NCI-H748 (cell line): ENCODE measurements around the gene SATL1.
"Not testable (repeated sequence)": the region's sequence is repeated elsewhere in the genome, so short reads cannot be mapped to it uniquely, and the experiment has no call there.

Experiments used
- DNase-seq: peaks from one replicate; lab custom pipeline; 2025; ENCODE audit not compliant: unreplicated experiment; lab: John Stamatoyannopoulos, UW

Gene SATL1

DNA sequence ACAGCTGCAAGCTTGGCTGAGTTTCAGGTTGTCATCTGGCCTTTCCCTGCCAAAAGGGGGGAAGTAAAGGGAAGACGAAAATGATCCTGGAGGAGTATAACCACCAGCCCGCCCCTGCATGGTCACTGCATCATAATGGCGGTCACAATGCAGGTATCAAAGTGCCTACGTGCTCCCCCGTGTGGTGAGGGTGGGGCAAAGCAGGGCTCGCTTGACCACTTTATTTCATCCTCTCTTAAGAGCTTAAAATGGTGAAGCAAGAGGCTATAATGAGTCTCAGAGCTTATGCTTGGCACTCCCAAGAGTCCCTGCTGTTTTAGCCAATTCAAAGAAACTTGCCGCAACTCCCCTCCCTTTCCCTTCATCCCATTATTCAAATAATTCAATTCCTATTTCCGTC, 134.3 kb downstream of the SATL1 start:
- DNase-seq: no peak

DNA sequence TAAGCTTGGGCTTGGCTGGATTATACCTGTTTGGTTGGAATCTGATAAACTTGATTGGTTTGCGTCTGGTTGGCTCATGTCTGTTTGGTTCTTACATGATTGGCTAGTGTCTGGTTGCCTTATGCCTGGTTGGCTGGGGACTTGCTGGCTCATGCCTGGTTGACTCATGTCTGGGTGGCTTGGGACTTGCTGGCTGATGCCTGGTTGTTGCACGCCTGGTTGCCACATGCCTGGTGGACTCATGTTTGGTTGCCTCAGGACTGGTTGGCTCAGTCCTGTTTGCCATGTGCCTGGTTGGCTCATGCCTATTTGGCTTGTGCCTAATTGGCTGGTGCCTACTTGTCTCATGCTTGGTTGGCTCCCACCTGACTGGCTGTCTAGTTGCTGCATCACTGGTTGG, 135.4 kb downstream of the SATL1 start:
- DNase-seq: no peak

DNA sequence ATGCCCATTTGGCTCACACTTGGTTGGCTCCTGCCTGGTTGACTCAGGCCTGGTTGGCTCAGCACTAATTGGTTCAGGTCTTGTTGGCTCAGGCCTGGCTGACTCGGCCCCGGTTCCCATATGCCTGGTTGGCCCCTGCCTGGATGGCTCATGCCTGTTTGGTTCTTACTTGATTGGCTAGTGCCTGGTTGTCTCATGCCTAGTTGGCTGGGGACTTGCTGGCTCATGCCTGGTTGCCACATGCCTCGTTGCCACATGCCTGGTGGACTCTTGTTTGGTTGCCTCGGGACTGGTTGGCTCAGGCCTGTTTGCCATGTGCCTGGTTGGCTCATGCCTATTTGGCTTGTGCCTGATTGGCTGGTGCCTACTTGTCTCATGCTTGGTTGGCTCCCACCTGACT, 136.2 kb downstream of the SATL1 start:
- no peak for DNase-seq

DNA sequence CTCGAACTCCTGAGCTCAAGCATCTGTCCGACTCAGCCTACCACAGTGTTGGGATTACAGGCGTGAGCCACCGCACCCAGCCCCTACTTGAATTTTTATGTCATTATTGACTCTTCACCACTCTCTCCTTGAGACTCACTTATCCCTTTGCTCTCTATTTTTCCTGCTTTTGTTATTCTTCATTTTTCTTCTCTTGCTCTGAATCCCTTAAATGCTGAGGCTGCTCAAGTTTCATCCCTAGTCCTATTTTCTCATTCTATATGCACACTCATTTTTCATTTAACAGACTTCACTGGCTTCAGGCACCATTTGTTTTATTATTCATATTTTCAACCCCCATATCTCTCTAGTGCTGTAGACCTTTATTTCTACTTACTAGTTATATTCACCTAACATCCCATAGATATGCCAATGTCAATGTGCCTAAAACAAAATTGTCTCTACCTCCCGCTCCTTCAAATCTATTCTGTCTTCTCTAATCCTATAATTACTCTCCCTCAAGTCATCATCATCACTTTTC, 154.2 kb downstream of the SATL1 start:
- no peak for DNase-seq

DNA sequence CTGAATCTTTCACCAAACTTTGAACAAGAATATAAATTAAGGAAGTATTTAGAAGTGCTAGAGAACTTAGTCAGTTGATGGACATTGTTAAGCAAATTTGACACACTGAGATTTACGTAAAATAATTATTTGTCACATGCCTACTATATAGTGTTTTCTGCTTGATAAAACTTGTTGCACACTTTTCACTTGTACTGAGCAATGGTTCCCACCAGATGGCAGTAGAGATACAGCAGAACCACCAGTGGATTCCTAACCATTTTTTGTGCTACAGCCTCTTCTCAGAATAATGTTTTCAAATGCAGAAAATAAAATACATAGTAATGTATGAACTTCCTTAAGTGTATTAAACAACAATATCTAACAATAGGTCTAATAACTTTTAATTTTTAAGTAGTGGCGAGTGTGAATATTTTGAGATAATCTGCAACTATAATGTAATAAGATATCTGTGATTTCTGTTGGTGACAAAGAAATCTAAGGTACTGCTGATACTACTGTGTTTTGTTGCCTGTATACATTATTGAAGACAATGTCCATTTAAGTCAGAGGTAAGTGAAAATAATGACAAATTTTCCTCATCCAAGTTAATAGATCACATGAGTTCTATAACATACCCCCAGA, 158.7 kb downstream of the SATL1 start:
- peak; percentile 23 for DNase-seq

DNA sequence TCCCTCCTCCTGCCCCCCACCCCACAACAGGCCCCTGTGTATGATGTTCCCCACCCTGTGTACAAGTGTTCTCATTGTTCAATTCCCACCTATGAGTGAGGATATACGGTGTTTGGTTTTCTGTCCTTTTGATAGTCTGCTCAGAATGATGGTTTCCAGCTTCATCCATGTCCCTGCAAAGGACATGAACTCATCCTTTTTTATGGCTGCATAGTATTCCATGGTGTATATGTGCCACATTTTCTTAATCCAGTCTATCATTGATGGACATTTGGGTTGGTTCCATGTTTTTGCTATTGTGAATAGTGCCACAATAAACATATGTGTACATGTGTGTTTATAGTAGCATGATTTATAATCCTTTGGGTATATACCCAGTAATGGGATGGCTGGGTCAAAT, 166.3 kb downstream of the SATL1 start:
- not testable (repeated sequence) for DNase-seq

DNA sequence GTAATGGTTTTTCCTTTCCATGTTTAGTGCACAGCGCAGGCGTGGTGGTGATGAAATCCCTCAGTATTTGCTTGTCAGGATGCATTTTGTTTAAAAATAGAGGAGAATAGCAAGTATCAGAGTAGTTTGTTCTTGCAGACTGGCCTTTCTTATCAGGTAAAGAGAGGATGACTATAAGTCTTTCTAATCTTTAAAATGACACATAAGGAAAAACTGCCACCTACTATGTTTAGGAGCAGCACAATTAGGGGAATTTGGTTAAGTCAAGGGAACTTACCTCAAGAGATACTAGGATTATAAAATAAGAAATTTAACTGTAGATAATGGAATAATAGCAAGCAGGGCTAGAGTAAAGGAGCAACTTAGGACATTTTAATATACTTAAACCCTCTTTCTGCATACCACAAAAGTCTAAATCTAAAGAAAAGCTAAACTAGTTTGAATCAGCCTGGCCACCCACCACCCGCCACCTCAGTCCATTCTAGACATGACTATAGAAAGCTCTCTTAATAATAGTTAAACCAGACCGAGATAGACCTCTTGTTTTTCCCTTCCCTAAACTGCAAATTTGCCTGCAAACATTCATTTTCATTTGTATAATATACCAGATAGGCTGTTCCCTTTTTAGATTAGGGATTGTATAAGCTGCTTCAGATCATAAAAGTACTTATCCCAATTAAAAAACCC, 177.9 kb downstream of the SATL1 start:
- DNase-seq: no peak

DNA sequence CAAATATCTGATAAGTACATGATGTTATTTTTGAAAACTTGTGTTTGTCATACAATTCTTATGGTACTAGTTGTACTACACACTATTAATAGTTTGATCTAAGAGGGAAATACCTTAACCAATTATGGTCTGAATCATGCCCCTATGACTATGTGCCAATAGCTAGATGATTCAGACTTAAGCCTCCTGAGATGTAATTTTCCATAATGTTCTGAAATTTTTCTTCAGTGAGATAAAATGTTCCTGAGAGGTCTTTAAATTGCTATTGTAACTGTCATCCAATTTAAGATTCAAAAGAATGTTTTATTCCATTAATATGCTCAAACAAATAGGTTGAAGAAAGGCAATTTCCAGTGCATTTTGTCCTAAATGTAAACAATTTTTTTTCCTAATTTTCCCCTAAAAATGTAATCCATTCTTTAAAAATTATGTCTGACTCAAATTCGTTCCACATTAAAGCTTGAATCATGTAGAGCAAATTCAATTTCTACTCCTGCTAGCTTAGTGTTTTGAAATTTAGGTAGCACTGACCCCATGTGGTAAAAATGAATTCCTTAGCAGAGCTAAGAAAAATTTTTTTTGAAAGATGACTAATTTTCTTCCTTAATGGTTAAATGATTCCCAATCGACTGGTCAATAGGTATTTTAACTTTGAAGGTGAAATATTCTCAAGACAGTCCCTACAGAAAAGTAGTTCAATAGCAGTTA, 190.8 kb downstream of the SATL1 start:
- peak; percentile 8 for DNase-seq

DNA sequence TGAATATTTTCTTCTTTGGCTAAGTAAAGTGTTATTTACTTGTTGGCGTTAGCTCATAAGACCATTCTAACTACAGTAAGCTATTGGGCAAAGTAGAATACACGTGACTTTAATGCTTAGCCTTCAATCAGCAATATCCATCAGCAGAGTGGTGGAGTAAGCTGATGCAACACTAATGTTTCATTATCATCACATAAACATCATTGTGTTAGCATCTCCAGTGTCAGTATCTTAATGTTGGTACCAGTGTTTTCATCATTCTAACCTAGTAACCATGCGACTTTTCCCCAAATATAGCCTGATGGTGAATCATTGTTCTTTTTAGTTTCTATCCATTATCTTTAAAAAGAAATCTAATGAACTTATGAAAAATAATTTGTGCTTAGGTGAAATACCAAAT, 191.4 kb downstream of the SATL1 start:
- DNase-seq: no peak

DNA sequence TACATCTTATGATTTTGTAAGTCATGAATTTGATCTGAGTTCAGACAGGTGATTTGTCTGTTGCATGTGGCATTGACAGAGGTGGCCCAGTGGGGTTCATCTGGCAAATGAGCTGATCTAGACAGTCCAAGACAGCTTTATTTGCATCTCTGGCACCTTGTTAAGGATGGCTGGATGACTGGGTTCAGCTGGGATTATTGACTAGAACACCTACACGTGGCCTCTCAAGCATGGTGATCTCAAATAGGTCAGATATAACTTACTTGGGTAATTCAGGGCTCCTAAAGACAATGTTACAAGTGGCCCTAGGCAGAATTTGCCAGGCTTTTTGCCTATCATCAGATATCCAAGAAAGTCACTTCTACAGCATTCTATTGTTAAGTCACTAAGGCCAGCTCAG, 192.0 kb downstream of the SATL1 start:
- DNase-seq: no peak
